H1 (cell line): ENCODE results near the gene B3GALT5. TPM values are rescaled to one million over a fixed set of nuclear protein-coding genes. Genes with fewer than 3 reads are reported as not detected.

Experiments used
- CHD1 ChIP-seq: IDR thresholded peaks from 2 replicates; pipeline ENCODE4 v1.6.1; 2012; ENCODE audit warnings: low read depth, low read length, improper control_type of control experiment
- FOSL1 ChIP-seq: IDR thresholded peaks from 2 replicates; pipeline ENCODE4 v1.6.1; 2011; ENCODE audit warnings: mild to moderate bottlenecking, low read depth, low read length, moderate library complexity; ENCODE audit not compliant: insufficient read depth
- POU5F1 ChIP-seq: IDR thresholded peaks from 2 replicates; pipeline ENCODE4 v1.6.1; 2011; ENCODE audit warnings: low read depth, mild to moderate bottlenecking, low read length, moderate library complexity
- SIN3A ChIP-seq, 2 experiments: IDR thresholded peaks in 1 of 2; conservative IDR thresholded peaks in 1 of 2; 2 replicates each; pipeline ENCODE4 v1.6.1; 2011 to 2012; ENCODE audit warnings: low read length in 2 of 2, improper control_type of control experiment in 1 of 2, low read depth in 1 of 2, mild to moderate bottlenecking in 1 of 2
- SUZ12 ChIP-seq: fragments of 200-600 bp; sonication (generic); IDR thresholded peaks from 2 replicates; pipeline ENCODE4 v1.6.1; 2012; ENCODE audit warnings: mild to moderate bottlenecking, inconsistent platforms, low read length, moderate library complexity, mixed read lengths
- TBP ChIP-seq: IDR thresholded peaks from 2 replicates; pipeline ENCODE4 v1.6.1; 2011; ENCODE audit warnings: low read depth, low read length, improper control_type of control experiment
- USF2 ChIP-seq: IDR thresholded peaks from 2 replicates; pipeline ENCODE4 v1.6.1; 2011; ENCODE audit warnings: low read length, improper control_type of control experiment
- polyA plus RNA-seq, 7 experiments: library from polyadenylated mRNA; depleted of rRNA in 3 of 7; stranded (reverse) in 5 of 7; unstranded in 2 of 7; fragments of >200 nt in 5 of 7; fragments of 200-250 nt in 2 of 7; gene quantifications; 1 replicate in 5 of 7; 2 replicates in 1 of 7; 4 replicates in 1 of 7; pipeline versions ENCODE4 v1.2.1 to v1.2.3, GENCODE V29; 2011 to 2013; ENCODE audit warnings: missing spikeins in 2 of 7, mixed read lengths in 2 of 7
- total RNA-seq: library from RNA; stranded (reverse); fragmentation: NEBNext Ultra II Directional; extraction: Animal tissue kit (Norgen Biotek cat#: 25700); gene quantifications from 2 replicates; pipeline ENCODE4 v1.2.1, GENCODE V29; 2021
- TF ChIP-seq, protein P1 (sequence below): IDR thresholded peaks from 2 replicates; pipeline ENCODE4 v1.6.1; 2012; ENCODE audit warnings: low read length, inconsistent platforms

Gene B3GALT5
- total and polyA plus RNA-seq, 2 of the 8 experiments (the other 6 are each of a cell fraction or from before 2014, with no cell fraction given), result 11.9 to 25.1 TPM

DNA sequence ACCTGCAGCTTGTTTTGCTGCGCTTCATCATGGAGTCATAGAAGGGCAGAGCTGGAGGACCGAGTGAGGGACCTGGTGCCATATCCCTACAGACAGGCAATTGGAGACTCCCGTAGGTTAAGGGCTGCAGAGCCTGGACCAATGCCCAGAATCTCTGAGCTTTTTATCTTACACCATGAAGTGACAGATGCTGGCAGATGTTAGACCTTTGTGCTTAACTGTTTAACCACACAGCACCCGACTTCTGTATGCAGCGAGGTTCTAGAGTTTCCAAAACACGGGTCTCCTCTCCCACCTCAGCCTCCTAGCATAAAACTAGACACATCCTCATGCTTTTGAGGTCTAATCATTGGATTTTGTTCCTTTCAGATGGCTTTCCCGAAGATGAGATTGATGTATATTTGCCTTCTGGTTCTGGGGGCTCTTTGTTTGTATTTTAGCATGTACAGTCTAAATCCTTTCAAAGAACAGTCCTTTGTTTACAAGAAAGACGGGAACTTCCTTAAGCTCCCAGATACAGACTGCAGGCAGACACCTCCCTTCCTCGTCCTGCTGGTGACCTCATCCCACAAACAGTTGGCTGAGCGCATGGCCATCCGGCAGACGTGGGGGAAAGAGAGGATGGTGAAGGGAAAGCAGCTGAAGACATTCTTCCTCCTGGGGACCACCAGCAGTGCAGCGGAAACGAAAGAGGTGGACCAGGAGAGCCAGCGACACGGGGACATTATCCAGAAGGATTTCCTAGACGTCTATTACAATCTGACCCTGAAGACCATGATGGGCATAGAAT lies 47.6 kb downstream of the B3GALT5 start (continued):
- TF ChIP-seq SUZ12 (no peak), POU5F1 (no peak), SIN3A (conservative IDR thresholded peaks at IDR 0.05 in 1 of 2, IDR thresholded peaks at IDR 0.05 in 1 of 2; ENCODE audit: low read depth in 1 of 2, low read length in 2 of 2) (no peak), FOSL1 (no peak), CHD1 (no peak), USF2 (no peak), TBP (no peak)
- TF ChIP-seq, protein P1, sequence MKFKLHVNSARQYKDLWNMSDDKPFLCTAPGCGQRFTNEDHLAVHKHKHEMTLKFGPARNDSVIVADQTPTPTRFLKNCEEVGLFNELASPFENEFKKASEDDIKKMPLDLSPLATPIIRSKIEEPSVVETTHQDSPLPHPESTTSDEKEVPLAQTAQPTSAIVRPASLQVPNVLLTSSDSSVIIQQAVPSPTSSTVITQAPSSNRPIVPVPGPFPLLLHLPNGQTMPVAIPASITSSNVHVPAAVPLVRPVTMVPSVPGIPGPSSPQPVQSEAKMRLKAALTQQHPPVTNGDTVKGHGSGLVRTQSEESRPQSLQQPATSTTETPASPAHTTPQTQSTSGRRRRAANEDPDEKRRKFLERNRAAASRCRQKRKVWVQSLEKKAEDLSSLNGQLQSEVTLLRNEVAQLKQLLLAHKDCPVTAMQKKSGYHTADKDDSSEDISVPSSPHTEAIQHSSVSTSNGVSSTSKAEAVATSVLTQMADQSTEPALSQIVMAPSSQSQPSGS, result no peak
